Ishikawa (cell line): ENCODE results near the gene FASN.

Experiments used
- CEBPB ChIP-seq: IDR thresholded peaks from 2 replicates; pipeline ENCODE4 v1.6.1; 2012
- CREB1 ChIP-seq: IDR thresholded peaks from 2 replicates; pipeline ENCODE4 v1.6.1; 2012; ENCODE audit warnings: low read depth
- EGR1 ChIP-seq: IDR thresholded peaks from 2 replicates; pipeline ENCODE4 v1.6.1; 2012
- EP300 ChIP-seq: IDR thresholded peaks from 2 replicates; pipeline ENCODE4 v1.6.1; 2012; ENCODE audit warnings: borderline replicate concordance
- FOXM1 ChIP-seq: IDR thresholded peaks from 2 replicates; pipeline ENCODE4 v1.6.1; 2012; ENCODE audit warnings: low read depth, borderline replicate concordance
- NFIC ChIP-seq: IDR thresholded peaks from 2 replicates; pipeline ENCODE4 v1.6.1; 2012
- RAD21 ChIP-seq: IDR thresholded peaks from 2 replicates; pipeline ENCODE4 v1.6.1; 2012; ENCODE audit warnings: low read depth
- TAF1 ChIP-seq: IDR thresholded peaks from 2 replicates; pipeline ENCODE4 v1.6.1; 2012; ENCODE audit warnings: low read depth, mild to moderate bottlenecking
- TCF12 ChIP-seq: IDR thresholded peaks from 2 replicates; pipeline ENCODE4 v1.6.1; 2012; ENCODE audit warnings: low read depth
- TEAD4 ChIP-seq: IDR thresholded peaks from 2 replicates; pipeline ENCODE4 v1.6.1; 2012
- YY1 ChIP-seq: IDR thresholded peaks from 2 replicates; pipeline ENCODE4 v1.6.1; 2012; ENCODE audit warnings: low read depth
- ZBTB7A ChIP-seq: IDR thresholded peaks from 2 replicates; pipeline ENCODE4 v1.6.1; 2012; ENCODE audit warnings: low read depth
- TF ChIP-seq, protein P1 (sequence below): IDR thresholded peaks from 2 replicates; pipeline ENCODE4 v1.6.1; 2012
- TF ChIP-seq, protein P2 (sequence below): IDR thresholded peaks from 2 replicates; pipeline ENCODE4 v1.6.1; 2012; ENCODE audit warnings: low read depth, mild to moderate bottlenecking
- TF ChIP-seq, protein P3 (sequence below): IDR thresholded peaks from 2 replicates; pipeline ENCODE4 v1.6.1; 2012

Gene FASN

DNA sequence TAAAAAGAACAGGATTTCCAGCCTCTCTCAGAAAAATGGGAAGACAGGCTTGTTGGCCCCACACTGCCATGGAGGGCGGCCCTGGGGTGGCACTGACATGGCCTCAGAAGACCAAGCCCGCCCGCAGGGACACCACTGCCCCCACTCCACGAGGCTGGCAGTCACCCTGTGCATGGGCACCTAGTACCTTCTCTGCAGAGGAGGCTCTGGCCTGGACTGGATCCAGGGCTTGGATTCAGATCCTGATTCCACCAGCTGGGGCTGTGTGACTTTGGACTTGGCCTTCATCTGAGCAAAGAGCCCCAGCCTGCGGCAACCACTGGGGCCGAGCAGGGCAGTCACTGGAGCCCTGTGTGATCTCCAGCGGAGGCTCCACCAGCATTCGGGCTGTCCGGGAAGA is 16.8 kb upstream of the FASN start:
- TF ChIP-seq TEAD4 (no peak), EP300 (no peak), YY1 (no peak), CREB1 (no peak)
- TF ChIP-seq, protein P1, sequence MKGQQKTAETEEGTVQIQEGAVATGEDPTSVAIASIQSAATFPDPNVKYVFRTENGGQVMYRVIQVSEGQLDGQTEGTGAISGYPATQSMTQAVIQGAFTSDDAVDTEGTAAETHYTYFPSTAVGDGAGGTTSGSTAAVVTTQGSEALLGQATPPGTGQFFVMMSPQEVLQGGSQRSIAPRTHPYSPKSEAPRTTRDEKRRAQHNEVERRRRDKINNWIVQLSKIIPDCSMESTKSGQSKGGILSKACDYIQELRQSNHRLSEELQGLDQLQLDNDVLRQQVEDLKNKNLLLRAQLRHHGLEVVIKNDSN = no peak

GRCh38 chr17:82114447-82114846 is 16.4 kb upstream of the FASN start:
- no peak for TF ChIP-seq EP300
- TF ChIP-seq, protein P2, sequence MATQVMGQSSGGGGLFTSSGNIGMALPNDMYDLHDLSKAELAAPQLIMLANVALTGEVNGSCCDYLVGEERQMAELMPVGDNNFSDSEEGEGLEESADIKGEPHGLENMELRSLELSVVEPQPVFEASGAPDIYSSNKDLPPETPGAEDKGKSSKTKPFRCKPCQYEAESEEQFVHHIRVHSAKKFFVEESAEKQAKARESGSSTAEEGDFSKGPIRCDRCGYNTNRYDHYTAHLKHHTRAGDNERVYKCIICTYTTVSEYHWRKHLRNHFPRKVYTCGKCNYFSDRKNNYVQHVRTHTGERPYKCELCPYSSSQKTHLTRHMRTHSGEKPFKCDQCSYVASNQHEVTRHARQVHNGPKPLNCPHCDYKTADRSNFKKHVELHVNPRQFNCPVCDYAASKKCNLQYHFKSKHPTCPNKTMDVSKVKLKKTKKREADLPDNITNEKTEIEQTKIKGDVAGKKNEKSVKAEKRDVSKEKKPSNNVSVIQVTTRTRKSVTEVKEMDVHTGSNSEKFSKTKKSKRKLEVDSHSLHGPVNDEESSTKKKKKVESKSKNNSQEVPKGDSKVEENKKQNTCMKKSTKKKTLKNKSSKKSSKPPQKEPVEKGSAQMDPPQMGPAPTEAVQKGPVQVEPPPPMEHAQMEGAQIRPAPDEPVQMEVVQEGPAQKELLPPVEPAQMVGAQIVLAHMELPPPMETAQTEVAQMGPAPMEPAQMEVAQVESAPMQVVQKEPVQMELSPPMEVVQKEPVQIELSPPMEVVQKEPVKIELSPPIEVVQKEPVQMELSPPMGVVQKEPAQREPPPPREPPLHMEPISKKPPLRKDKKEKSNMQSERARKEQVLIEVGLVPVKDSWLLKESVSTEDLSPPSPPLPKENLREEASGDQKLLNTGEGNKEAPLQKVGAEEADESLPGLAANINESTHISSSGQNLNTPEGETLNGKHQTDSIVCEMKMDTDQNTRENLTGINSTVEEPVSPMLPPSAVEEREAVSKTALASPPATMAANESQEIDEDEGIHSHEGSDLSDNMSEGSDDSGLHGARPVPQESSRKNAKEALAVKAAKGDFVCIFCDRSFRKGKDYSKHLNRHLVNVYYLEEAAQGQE = no peak
- no peak for TF ChIP-seq TCF12
- TF ChIP-seq, protein P1 = no peak
- TF ChIP-seq ZBTB7A = no peak
- no peak for TF ChIP-seq YY1
- no peak for TF ChIP-seq FOXM1
- no peak for TF ChIP-seq TAF1
- no peak for TF ChIP-seq RAD21
- TF ChIP-seq TEAD4 = no peak
- TF ChIP-seq EGR1 = no peak
- TF ChIP-seq CEBPB = no peak
- no peak for TF ChIP-seq CREB1
- TF ChIP-seq, protein P3, sequence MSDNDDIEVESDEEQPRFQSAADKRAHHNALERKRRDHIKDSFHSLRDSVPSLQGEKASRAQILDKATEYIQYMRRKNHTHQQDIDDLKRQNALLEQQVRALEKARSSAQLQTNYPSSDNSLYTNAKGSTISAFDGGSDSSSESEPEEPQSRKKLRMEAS = no peak
- TF ChIP-seq NFIC = no peak

- TF ChIP-seq EGR1 (no peak), NFIC (no peak), TEAD4 (no peak), EP300 (no peak), CEBPB (no peak), RAD21 (no peak), CREB1 (no peak), ZBTB7A (no peak), TCF12 (no peak), TAF1 (no peak)
- TF ChIP-seq, protein P1 = no peak
- TF ChIP-seq, protein P3 = no peak
Observed at GRCh38 chr17:82113941-82114340, 15.9 kb upstream of the FASN start.

- TF ChIP-seq RAD21 = no peak
- no peak for TF ChIP-seq EGR1
- no peak for TF ChIP-seq TEAD4
- no peak for TF ChIP-seq NFIC
- TF ChIP-seq FOXM1 = no peak
- TF ChIP-seq TAF1 = no peak
- no peak for TF ChIP-seq ZBTB7A
- TF ChIP-seq EP300 = no peak
- TF ChIP-seq, protein P1 = no peak
- TF ChIP-seq CEBPB = no peak
- TF ChIP-seq, protein P3 = no peak
- no peak for TF ChIP-seq YY1
- TF ChIP-seq CREB1 = no peak
Observed at GRCh38 chr17:82113422-82113821, 15.4 kb upstream of the FASN start.

GRCh38 chr17:82112914-82113311 is 14.9 kb upstream of the FASN start:
- TF ChIP-seq RAD21 (no peak), TEAD4 (no peak), TCF12 (no peak), CEBPB (no peak), YY1 (no peak), EGR1 (no peak), ZBTB7A (no peak), EP300 (no peak), NFIC (no peak), CREB1 (no peak), FOXM1 (no peak), TAF1 (no peak)
- TF ChIP-seq, protein P1 = no peak
- TF ChIP-seq, protein P3 = no peak
- TF ChIP-seq, protein P2 = no peak
